ENCODE data around the gene TMED8.

Gene TMED8

GRCh38 chr14:77296155-77296554 lies 80.7 kb downstream of the TMED8 start:
- no peak for DNase-seq (ENCODE audit: low read depth in 2 of 2)

- DNase-seq (ENCODE audit: low read depth in 2 of 2): no peak
These were observed 86.2 kb downstream of the TMED8 start for GRCh38 chr14:77290705-77291104.

- DNase-seq (ENCODE audit: low read depth in 2 of 2): no peak
These were observed 90.3 kb downstream of the TMED8 start for GRCh38 chr14:77286576-77286975.

Measured in activated CD8-positive, alpha-beta memory T cell treated with anti-CD3 and anti-CD28 coated beads for 4 hours (primary cell).